Measurements from ENCODE around the gene SLC2A10.

GRCh38 chr20:46682063-46682821 lies 27.2 kb upstream of the SLC2A10 start:
- no peak for TF ChIP-seq CTCF (conservative IDR thresholded peaks at IDR 0.05)
- TF ChIP-seq EZH2 (IDR thresholded peaks at IDR 0.05; ENCODE audit: low read depth), result no peak

Measured in PC-9 (cell line).